Stimulated activated CD4-positive, alpha-beta T cell treated with anti-CD3 and anti-CD28 coated beads, Interleukin-4, amount 100 ng/mL, for 48 hours (primary cell): Measurements from ENCODE around the gene ARHGEF12.

Experiments used
- DNase-seq, 2 donors: peaks; one replicate each; pipeline ENCODE4 v3.0.0-alpha.2; 2020; ENCODE audit warnings: low read depth in 2 of 2

ARHGEF12 gene

DNA sequence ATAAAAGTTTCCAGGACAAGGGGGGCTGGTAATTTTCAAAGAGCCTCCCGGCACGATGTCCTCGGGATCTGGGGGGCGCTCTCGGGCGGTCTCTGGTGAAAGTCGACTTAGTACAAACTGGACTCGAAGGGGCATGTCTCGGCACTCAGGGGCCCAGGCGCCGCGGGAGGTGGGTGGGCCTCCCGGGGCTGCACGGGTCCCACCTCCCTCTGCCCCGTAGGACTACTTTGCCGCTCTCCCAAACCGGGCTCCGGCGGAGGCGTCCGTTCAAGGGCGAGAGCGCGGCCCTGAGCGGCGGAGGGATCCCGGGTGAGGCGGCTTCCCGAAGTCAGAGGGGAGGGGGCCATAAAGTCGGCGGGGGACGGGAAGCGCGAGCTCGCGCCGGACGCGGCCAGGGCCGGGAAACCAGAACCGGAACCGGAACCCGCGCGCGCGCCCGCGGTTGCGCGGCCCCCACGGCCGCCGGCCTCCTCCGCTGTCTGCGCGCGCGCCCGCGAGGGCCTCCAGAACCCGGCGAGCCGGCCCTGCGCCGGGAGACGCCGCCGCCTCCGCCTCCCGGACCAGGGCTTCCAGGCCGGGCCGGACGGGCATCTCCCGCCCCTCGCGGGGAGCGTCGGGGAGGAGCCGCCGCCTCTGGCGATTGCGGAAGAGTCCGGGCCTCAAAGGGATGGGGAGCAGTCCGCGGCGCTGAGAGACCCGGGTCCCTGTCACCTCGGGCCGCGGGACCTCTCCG, at the start of gene ARHGEF12:
Gene ARHGEF12 (plus strand): TSS at position 506 of the 733 bp plus-strand sequence. CDS start 831 bp downstream, outside the sequence.
- peak; percentile 71 to 86 for DNase-seq

GRCh38 chr11:120288021-120288420, 48.2 kb upstream of the ARHGEF12 start:
- DNase-seq: no peak

DNA sequence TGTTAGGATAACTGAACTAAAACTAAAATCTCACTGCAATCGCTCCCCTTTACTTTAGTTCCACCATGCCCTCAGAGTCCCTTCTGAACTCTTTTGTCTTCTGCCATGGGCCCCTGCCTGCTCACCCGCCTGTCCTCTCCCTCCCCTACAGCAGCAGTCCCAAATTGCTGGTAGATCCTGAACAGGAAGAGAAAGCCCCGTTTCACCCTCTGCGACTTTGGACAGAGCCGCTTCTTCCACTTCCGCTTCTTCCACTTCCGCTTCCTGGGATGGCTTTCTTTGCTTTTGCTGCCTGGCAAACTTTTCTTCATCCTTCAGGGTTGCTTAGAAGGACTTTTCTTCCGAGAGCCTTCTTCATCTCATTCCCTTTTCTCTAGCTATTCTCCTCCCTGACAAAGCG, 46.8 kb upstream of the ARHGEF12 start:
- no peak for DNase-seq

DNA sequence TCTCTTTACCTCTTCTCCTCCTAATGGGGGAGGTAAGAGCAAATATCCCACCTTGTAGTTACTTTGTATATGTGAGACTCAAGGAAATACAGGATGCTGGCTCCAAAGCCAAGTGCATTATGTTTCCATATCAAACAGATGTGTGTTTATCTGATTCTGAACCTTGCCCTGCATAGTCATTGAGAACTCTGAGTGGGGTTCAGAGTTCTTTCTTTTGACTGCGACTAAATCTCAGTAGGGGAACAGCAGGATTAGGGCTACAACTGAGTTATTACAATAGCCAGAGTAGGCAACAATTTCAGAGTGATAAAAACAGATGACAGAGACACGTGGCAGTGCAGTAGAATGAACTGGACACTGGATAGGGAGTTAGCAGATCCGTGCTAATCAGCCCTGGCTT, 45.3 kb upstream of the ARHGEF12 start:
- no peak for DNase-seq

- no peak for DNase-seq
Observed at GRCh38 chr11:120293038-120293800, 43.0 kb upstream of the ARHGEF12 start.

- no peak for DNase-seq
Observed at GRCh38 chr11:120294096-120294495, 42.1 kb upstream of the ARHGEF12 start.

DNA sequence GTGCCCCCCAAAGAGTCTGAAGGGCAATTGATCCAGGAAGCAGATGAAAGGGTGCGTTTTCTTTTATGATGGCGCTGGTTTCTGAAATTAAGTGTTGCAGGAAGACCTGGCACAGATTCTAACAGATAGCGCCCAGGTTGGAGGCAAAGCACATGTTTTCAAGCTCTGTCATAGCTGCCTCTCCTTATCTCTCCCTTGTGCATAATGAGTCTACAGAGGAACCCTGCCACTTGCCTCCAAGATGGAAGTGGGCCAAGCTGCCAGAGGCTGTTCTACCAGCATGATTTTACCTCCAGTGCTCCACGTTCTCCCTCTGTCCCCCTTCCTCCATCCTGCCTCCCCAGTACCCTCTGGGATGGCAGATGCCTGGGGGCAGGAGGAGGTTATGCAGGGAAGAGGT, 41.1 kb upstream of the ARHGEF12 start:
- no peak for DNase-seq

DNA sequence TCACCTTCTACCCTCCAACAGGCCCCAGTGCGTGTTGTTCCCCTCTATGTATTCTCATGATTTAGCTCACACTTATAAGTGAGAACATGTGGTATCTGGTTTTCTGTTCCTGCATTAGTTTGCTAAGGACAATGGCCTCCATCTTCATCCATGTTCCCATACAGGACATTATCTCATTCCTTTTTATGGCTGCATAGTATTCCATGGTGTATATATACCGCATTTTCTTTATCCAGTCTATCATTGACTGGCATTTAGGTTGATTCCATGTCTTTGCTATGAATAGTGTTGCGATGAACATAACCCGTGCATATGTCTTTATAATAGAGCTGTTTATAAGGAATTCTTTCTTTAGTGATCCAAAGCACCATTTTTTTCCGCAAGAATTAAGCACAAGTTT, 39.7 kb upstream of the ARHGEF12 start:
- no peak for DNase-seq

- DNase-seq: no peak
Observed at GRCh38 chr11:120298461-120298860, 37.8 kb upstream of the ARHGEF12 start.

DNA sequence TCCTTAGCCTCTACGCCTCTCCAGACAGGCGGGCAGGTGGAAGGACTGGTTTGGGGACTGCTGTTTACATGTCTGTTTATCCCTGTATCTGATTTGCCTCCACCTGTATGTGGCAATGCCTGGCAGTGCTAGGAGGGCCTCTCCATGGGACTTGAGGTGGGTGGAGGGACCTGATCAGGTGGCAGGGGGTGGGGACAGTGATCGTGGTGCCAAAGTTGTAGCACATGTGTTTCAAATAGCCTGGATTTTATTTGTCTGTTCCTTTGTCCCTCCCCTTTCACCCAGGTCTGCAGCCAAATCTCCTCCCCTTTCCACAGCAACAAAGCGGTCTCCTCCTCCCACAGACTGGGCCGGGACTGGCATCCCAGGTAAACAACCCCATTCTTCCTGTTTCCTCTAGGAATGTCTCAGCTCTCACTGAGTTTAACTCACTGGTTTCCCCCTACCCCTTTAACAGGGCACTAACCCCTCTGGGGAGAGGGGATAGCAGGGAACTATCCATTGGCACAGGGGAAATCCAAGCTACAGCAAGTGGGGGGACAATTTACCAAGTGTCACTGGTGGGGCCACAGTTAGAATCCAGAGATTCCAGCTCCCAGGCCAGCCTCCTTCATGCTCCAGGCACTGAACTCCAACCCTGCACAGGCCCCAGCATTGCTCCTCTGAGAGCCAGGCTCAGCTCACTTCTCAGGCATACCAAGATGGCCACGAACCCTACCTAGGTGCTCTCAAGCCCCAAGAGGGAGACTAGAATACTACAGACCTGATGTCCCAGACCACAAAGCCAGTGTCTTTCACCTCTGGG, 34.0 kb upstream of the ARHGEF12 start:
- DNase-seq: no peak

GRCh38 chr11:120303004-120303637, 33.1 kb upstream of the ARHGEF12 start:
- peak; percentile 38 to 51 for DNase-seq

DNA sequence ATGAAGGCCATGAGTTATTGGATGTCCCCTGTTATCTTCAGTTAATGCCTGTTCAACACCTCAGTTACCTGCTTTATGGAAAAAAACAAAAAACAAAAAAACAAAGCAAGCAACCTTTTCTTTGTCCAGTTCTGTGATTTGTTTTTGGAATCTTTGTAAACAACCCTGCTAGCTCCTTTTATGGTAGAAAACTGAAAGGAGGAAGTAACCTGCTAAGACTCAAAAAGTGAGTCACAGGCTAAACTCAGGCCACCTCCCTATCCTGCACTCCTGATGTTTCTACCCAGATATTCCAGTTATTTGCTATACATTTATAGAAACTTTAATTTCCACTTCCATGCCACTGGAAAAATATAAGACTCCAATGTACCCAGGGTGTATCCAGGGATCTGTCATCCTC, 31.7 kb upstream of the ARHGEF12 start:
- DNase-seq: no peak

DNA sequence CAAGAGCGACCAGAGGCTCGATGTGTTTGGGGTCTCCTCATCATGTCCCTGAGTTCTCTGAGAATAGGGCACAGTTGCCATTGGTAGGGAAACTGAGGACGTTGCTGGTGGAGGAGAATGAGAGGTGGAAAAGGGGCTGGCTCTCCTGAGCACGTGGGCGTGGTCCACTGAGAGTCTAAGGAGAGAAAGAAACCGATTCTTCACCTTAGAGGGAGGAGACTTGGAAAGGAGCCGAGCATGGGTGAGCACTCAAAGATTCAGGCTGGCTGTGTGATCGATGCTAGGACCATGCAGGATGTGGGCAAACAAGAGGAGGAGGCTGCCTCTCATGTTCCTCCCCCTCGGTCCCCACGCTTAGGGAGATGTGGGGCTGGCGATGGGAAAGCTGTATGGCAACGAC, 30.9 kb upstream of the ARHGEF12 start:
- no peak for DNase-seq

GRCh38 chr11:120306519-120307242, 29.5 kb upstream of the ARHGEF12 start:
- DNase-seq: no peak

GRCh38 chr11:120307476-120307875, 28.7 kb upstream of the ARHGEF12 start:
- DNase-seq: no peak

DNA sequence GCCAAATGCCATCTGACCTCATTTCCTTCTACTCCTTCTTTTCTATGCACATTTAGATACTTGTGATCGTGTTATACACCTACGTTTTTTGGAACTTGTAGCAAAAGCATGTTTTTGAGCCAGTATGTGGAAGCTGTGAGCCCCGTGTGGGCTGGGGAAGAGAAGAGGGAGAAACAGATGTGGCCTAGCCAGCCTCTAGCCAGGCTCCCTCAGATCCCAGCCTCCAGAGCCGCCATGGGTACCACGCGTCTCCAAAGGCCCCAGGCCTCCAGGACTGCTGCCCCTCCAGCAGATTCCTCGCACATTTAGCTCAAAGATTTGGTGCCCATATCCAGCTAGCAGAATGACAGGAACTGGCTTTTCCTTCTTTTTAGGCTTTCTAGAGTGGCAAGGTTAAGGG, 28.1 kb upstream of the ARHGEF12 start:
- no peak for DNase-seq

- no peak for DNase-seq
Observed at GRCh38 chr11:120310870-120311269, 25.3 kb upstream of the ARHGEF12 start.

GRCh38 chr11:120314861-120315260, 21.4 kb upstream of the ARHGEF12 start:
- DNase-seq: no peak

DNA sequence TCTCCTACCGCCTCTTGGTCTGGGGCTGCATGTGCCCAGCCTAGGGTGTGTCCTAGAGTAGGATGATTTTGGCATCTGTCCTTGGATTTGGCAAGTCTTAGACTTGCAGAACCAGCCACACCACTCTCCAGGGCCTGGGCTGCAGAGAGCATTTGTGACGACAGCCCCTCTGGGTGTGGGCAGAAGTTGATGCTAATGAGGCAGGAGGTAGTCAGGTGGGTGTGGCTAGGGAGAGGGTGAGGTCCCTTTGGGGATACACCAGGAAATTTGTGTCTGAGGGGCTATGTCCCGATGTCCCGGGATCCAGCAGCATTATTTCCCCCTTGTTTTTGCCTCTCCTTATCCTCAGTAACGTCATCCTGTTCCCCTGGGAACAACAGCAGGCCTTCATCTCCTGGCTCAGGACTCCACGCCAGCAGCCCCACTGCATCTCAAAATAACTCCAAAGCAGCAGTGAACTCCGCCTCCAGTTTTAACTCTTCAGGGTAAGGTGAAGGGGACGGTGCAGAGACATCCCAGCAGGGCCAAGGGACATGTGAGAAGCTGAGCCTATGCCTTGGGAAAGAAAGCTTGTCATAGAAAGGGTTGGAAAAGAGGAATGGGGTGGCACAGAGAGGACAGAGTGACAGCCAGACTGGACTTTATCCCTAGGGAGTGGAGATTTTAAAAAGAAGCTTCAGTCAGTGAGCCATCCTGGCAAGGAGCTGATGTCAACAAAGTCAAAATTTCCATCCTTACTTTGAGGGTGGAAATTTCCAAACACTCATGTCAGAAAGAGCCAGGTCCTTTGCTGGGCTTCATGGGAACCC, 19.1 kb upstream of the ARHGEF12 start:
- no peak for DNase-seq

DNA sequence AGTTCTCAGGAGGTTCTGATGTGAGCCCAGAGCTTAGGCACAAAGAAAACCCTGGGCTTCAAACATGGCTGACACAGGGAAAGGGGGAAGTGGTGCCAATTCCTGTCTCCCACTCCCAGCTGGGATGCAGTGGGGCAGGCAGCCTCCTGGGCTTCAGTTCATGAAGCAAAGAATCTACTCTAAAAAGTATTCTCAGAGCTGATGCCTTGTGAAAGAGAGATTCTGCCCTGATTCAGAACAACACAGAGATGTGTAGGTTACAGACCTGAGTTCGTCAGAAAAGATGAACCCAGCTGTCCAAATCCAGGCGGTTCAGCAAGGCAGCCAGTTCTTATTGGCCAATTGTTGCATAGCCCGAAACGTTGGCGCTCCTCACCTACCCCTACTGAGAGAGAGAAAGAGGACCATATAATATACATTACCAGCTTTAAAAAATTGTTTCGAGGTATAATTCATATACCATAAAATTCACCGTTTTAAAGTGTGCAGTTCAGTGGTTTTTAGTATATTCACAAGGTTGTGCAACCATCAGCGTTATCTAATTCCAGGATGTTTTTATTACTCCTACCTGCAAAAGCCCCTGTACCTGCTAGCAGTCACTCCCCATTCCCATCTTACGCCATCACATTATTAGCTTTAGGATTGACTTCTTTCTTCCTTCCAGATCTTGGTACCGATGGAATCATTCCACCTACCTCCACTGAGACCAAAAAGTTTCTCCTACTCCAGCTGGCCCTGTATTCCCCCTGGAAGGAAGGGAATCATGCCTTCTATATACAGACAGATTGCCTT, 18.3 kb upstream of the ARHGEF12 start:
- no peak for DNase-seq
